ENCODE measurements around the gene FBN1. TPM values are rescaled to one million over a fixed set of nuclear protein-coding genes. Genes with fewer than 3 reads are reported as not detected.

Gene FBN1
- total RNA-seq, 6 experiments from 2014 or later, result 1.7 to 12.0 (median 8.7) TPM

DNA sequence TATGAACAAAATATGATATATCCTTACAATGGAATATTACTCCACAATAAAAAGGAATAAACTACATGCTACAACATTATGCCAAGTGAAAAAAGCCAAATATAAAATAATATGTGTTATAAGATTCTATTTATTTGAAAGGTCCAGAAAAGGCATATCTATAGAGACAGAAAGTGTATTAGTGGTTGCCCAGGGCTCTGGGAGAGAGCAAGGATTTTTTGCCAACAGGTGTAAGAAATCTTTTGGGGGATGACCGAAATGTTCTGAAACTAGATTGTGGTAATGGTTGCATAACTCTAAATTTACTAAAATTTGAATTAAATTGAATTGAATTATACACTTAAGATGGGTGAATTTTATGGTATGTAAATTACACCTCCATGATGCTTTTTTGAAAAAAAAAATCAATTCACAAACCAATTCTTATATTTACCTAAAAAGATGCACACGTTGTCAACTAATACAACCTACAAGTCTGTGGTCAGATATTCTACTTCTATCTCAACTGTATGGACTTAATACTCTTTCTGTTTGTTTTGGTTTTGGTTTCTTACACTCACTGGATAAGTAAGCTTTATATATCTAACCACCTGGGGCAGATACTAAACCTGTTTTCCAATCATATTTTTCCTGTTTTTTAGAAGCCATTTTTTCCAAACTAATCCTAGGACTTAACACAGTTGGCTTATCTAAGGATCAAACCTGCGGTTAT, 75.8 kb downstream of the FBN1 start:
- intact Hi-C loops (cut with DNase I), result no loop called here
- Histone ChIP-seq H3K27ac (no peak overlapping the region), H3K9me3 (no peaks in the 10 kb centered on the region), H3K4me1 (no peaks in the 10 kb centered on the region), H3K4me3 (no peak overlapping the region), H3K27me3 (no peaks in the 10 kb centered on the region), H3K36me3 (no peaks in the 10 kb centered on the region)
- TF ChIP-seq POLR2A (IDR thresholded peaks at IDR 0.05), result no peak
- TF ChIP-seq, protein P1, sequence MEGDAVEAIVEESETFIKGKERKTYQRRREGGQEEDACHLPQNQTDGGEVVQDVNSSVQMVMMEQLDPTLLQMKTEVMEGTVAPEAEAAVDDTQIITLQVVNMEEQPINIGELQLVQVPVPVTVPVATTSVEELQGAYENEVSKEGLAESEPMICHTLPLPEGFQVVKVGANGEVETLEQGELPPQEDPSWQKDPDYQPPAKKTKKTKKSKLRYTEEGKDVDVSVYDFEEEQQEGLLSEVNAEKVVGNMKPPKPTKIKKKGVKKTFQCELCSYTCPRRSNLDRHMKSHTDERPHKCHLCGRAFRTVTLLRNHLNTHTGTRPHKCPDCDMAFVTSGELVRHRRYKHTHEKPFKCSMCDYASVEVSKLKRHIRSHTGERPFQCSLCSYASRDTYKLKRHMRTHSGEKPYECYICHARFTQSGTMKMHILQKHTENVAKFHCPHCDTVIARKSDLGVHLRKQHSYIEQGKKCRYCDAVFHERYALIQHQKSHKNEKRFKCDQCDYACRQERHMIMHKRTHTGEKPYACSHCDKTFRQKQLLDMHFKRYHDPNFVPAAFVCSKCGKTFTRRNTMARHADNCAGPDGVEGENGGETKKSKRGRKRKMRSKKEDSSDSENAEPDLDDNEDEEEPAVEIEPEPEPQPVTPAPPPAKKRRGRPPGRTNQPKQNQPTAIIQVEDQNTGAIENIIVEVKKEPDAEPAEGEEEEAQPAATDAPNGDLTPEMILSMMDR (IDR thresholded peaks at IDR 0.05), result no peak
- ATAC-seq, result no peak
- DNase-seq, result no peak
- WGBS (ENCODE audit: insufficient coverage, low coverage, low lambda C conversion rate, missing lambda C conversion rate), result 57% methylated on average over 3 of the region's 3 CpGs

DNA sequence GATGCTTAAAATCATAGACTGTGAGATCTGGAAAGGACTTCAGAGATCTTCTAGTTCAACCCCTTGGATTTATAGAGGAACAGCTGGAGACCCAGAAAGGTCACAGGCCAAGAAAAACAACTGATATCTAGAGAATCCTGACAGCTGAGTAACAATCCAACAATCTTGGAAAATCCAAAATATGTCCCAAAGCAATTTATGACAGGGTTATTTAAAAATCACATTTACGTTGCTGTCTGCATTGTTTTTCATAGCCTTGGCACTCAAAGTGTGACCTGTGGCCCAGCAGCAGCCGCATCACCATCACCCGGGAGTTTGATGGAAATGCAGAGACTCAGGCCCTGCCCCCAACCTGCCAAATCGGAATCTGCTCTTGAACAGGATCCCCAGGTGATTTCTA, 78.8 kb downstream of the FBN1 start:
- Histone ChIP-seq H3K36me3 (no peaks in the 10 kb centered on the region), H3K27ac (no peak overlapping the region), H3K4me3 (no peak overlapping the region), H3K4me1 (no peaks in the 10 kb centered on the region), H3K27me3 (no peaks in the 10 kb centered on the region), H3K9me3 (no peaks in the 10 kb centered on the region)
- no peak for ATAC-seq
- intact Hi-C loops (cut with DNase I), result no loop called here
- TF ChIP-seq, protein P1 (IDR thresholded peaks at IDR 0.05), result no peak
- TF ChIP-seq POLR2A (IDR thresholded peaks at IDR 0.05), result no peak
- WGBS (ENCODE audit: insufficient coverage, low coverage, low lambda C conversion rate, missing lambda C conversion rate), result 35% methylated on average over 4 of the region's 4 CpGs
- no peak for DNase-seq

DNA sequence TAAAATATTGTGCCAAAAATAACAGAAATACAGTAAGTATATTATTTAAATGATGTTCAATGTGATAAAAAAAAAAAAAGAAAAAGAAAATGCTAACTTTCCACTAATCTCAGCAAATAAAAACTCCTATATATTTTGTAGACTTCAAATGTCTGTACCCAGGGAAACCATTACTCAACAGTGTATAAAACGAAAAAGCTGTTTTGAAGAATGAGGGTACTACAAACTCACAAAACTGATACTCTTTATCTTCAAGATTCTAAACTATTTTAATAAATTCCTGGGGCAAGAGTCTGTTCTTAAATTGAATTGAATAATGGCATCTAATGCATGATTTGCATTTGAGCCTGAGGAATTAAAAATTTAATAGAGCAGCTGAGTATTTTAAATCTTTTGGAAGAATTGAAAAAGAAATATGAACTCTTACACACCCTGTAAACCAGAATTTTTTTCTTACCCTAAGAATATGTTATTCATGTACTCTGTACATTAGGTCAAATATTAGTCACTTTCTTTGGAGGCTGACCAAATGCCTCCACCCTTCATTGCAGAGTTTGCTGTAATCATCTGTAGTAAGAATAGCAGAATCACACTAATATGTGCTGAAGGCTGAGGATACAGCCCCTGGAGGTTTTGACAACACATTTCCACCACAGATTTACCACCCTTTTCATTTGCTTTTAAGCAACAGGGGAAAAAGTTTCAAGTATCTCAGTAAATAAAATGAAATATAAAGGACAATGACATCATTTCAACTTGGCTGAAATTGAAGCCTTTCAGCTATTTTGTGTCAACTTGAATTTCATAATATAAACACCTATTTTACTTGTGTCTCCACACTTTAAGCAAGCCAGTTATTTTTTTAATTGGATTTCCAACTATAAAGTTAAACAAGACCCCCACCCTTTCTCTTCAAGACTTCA, 79.7 kb downstream of the FBN1 start:
- TF ChIP-seq, protein P1 (IDR thresholded peaks at IDR 0.05), result no peak
- no peak for TF ChIP-seq POLR2A (IDR thresholded peaks at IDR 0.05)
- Histone ChIP-seq H3K4me1 (no peaks in the 10 kb centered on the region), H3K36me3 (no peaks in the 10 kb centered on the region), H3K9me3 (no peaks in the 10 kb centered on the region), H3K27ac (no peak overlapping the region), H3K27me3 (no peaks in the 10 kb centered on the region), H3K4me3 (no peak overlapping the region)
- ATAC-seq (peak in 1 of 4 donors; percentile 18), DNase-seq (no peak)
- intact Hi-C loops (cut with DNase I), result no loop called here
- WGBS (ENCODE audit: insufficient coverage, low coverage, low lambda C conversion rate, missing lambda C conversion rate), result 60% methylated on average over 1 of the region's 1 CpG

DNA sequence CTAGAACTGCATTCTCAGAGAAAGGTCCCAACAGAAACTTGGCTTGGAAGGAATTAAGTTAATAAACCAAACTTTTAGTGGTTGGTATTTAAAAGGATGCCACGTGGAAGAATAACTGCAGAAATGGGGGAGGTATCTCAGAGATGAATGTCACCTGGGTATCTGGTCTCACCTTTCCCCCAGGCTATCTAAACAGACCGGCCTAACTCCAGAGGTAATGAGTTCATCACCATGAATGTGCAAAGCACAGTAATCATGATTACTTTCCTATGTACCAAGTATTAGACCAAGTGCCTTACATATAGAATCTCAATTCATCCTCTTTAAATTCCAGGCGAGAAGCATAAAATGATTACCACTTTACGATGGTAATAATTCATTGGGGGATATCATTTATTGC, 80.8 kb downstream of the FBN1 start:
- Histone ChIP-seq H3K4me3 (no peak overlapping the region), H3K36me3 (no peaks in the 10 kb centered on the region), H3K27ac (no peak overlapping the region), H3K4me1 (no peaks in the 10 kb centered on the region), H3K27me3 (no peaks in the 10 kb centered on the region), H3K9me3 (no peaks in the 10 kb centered on the region)
- no peak for ATAC-seq
- intact Hi-C loops (cut with DNase I), result no loop called here
- DNase-seq, result no peak
- WGBS (ENCODE audit: insufficient coverage, low coverage, low lambda C conversion rate, missing lambda C conversion rate), result 68% methylated on average over 4 of the region's 4 CpGs
- TF ChIP-seq, protein P1 (IDR thresholded peaks at IDR 0.05), result no peak
- no peak for TF ChIP-seq POLR2A (IDR thresholded peaks at IDR 0.05)
